NK-92 treated with Interleukin-12 subunit alpha and Interleukin-12 subunit beta, amount 100 ng/mL, for 24 hours (cell line): Measurements from ENCODE around the gene BSG.
"Not testable (repeated sequence)": the region's sequence is repeated elsewhere in the genome, so short reads cannot be mapped to it uniquely, and the experiment has no call there.

Experiments
- DNase-seq: peaks from one replicate; lab custom pipeline; 2025; lab: John Stamatoyannopoulos, UW

The BSG gene

DNA sequence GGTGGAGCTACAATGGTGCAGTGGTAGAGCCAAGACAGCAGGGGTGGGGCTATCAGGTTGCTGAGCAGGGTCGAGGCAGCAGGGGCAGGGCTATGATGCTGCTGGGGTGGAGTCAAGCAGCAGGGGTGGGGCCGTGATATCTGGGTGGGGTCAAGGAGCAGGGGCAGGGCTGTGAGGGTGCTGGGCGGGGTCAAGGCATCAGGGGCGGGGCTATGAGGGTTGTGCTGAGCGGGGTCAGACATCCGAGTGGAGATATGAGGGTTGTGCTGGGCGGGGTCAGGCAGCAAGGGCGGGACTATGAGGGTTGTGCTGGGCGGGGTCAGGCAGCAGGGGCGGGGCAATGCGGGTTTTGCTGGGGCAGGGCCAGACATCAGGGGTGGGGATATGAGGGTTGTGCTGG is 32.0 kb downstream of the BSG start:
- no peak for DNase-seq

DNA sequence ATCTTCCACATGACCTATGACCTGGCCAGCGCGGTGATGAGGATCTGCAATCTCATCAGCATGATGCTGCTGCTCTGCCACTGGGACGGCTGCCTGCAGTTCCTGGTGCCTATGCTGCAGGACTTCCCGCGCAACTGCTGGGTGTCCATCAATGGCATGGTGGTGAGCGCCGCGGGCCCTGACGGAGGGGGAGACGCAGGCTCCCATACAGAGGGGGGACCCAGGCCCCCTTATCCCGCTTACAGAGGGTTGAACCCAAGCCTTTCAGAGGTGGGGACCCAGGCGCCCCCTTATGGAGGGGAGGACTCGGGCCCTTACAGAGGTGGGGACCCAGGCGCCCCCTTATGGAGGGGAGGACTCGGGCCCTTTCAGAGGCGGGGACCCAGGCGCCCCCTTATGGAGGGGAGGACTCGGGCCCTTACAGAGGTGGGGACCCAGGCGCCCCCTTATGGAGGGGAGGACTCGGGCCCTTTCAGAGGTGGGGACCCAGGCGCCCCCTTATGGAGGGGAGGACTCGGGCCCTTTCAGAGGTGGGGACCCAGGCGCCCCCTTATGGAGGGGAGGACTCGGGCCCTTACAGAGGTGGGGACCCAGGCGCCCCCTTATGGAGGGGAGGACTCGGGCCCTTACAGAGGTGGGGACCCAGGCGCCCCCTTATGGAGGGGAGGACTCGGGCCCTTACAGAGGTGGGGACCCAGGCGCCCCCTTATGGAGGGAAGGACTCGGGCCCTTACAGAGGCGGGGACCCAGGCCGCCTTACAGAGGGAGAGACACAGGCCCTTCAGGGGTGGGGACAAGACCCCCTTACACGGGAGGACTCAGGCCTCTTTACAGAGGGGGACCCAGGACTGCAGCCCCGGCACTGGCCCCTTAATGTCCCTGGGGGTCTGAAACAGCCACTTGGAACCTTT is 32.9 kb downstream of the BSG start:
- DNase-seq: not testable (repeated sequence)

DNA sequence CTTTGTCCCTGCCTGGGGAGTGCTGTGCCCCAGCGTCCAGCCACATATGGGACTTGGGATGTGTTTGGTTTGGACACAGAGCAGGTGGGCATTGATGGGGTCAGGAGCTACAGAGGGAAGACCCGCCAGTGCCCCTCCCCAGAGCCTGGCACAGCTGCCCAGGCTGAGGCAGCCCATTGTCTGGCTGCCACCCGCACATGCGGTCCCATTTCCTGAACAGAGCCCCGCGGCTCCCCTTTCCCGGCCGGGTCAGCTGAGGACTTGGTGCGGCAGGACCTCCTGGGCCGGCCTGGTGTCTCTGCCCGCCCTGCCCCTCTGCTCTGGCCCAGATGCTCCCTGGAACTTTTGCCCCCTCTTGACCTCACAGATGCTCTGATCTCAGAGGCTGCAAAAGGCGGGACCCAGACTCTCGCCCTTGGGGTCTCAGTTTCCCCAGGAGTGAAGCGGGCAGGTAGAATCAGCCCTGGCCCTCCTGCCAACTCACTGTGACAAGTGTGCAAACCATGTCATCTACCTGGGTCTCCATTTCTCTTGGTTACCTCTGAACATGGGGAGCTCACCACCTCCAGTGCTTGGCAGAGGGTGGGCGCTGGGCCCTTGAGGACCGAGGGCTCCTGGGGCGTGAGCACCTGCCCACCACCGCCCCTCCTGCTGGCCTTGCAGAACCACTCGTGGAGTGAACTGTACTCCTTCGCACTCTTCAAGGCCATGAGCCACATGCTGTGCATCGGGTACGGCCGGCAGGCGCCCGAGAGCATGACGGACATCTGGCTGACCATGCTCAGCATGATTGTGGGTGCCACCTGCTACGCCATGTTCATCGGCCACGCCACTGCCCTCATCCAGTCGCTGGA is 35.1 kb downstream of the BSG start:
- no peak for DNase-seq

DNA sequence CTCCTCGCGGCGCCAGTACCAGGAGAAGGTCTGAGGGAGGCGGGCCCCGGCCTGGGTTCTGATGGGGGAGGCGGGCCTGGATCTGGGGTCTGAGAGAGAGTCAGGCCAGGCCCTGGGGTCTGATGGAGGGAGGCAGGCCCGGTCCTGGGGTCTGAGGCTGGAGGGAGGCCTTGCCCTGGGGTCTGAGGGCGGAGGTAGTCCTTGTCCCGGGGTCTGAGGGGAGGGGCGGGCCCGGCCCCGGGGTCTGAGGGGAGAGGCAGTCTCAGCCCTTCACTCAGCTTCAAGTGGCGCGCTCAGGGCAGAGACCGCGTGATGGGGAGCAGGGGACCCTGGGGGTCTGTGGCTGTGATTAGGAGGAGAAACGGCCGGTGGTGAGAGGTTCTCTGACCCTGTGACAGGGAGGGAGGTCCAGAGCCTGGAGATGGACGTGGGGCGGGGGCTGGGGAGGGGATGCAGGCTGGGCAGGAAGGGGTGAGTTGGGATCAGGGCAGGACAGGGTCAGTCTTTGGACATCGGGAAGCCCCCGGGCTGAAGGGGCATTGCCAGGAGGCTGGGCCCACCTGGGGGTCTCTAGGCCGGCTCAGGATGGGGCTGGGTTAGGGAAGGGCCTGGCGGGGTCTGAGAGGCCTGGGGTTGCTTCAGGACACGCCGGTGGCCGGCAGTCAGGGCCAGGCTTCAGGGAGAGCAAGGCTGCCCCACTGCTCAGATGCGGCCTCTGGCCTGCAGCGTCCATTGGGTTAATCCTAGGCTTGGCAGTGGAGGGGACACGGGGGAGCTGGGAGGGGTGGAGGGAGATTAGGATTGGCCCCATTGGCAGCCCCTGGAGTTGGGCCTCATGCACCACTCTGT is 36.0 kb downstream of the BSG start:
- DNase-seq: no peak

DNA sequence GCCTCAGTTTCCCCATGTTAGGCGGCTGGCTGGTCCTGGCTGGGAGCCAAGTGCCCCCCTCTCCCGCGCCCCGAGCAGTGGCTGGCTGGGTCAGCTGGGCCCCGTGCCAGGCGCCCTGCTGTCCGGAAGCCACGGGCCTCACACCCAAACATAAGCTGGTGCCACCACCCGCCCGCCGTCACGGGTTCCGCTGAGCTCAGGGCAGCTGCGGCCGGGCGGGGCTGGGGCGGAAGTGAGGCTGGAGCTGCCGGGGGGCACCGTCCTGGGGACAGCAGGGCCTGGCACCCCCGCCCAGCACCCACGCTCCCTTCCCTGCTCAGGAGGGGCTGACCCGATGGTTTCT is 36.6 kb downstream of the BSG start:
- DNase-seq: no peak

DNA sequence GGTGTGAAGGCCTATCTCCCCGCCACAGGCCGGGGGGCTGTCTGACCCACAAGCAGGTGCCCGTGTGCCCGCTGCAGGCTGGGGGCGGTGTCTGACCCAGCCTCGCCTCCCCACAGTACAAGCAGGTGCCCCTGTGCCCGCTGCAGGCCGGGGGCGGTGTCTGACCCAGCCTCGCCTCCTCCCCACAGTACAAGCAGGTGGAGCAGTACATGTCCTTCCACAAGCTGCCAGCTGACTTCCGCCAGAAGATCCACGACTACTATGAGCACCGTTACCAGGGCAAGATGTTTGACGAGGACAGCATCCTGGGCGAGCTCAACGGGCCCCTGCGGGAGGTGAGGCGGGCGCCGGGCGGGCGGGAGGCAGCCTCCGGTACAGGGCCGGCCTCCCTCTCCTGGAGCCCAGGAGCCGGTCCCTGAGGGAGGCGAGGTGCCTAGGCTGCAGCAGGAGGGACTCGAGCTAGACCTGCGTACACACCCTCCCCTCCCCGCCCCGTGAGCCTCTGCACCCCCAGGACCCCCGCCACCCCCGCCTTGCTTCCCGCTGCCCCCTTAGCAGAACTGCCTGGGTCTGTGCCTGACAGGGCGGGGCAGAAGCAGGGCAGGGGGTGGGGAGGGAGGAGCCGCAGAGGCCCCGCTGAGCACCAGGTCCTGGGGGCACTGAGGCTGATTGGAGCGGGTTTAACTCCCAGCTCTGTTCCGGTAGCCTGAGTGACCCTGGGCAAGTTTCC is 37.8 kb downstream of the BSG start:
- no peak for DNase-seq

DNA sequence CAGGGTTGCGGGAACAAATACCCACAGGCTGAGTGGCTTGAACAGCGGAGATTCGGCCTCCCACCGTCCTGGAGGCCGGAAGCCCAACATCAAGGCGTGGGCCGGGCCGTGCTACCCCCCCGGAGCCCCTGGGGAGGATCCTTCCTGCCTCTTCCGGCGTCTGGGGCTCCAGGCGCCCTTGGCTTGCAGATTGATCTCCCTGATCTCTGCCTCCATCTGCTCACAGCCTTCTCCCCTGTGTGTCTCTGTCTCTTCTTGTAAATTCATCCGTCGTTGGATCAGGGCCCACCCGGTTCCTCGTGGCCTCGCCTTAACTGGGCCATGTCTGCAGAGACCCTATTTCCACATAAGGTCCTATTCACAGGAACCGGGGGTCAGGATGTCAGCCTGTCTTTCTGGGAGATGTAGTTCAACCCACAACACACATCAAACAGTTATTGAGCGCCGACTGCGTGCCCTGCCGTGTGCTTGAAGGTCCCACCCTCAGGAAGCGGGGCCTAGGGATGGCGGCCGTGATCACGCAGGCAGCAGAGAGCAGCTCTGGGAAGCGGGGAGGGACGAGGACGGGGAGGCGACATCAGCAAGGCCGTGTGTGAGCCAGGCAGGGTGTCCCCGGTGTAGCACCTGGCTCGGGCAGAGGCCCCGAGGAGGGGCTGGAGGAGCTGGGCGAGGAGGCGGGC is 38.5 kb downstream of the BSG start:
- DNase-seq: no peak

DNA sequence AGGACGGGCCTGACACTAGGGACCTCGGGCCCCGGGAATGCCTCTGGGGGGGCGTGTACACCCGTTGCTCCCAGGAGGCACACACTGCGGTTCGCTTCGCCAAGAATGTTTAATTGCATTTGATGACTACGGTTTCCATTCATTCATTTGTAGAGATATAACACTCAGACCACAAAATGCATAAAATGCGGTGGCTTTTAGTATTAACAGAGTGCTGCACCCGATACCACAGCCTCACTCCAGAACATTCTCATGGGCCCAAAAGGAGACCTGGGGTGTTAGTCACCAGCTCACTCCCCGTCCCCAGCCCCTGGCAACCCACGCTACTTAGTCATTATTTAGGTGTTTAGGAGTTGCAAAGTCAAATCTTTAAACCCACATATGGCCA is 39.1 kb downstream of the BSG start:
- no peak for DNase-seq

DNA sequence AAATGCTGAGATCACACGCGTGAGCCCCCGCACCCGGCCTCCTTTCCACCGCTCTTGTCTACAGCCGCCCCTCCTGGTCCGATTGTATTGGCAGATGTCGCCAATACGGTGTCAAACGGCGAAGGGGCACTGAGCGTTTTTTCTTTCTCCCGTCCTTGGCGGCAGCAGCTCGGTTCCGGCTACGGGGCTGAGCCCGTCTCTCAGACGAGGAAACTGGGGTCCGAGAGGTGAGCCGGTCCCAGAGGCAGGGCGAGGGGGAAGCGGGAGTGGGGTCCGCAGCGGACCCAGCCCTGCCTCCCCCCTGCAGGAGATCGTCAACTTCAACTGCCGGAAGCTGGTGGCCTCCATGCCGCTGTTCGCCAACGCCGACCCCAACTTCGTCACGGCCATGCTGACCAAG is 40.5 kb downstream of the BSG start:
- DNase-seq: no peak

DNA sequence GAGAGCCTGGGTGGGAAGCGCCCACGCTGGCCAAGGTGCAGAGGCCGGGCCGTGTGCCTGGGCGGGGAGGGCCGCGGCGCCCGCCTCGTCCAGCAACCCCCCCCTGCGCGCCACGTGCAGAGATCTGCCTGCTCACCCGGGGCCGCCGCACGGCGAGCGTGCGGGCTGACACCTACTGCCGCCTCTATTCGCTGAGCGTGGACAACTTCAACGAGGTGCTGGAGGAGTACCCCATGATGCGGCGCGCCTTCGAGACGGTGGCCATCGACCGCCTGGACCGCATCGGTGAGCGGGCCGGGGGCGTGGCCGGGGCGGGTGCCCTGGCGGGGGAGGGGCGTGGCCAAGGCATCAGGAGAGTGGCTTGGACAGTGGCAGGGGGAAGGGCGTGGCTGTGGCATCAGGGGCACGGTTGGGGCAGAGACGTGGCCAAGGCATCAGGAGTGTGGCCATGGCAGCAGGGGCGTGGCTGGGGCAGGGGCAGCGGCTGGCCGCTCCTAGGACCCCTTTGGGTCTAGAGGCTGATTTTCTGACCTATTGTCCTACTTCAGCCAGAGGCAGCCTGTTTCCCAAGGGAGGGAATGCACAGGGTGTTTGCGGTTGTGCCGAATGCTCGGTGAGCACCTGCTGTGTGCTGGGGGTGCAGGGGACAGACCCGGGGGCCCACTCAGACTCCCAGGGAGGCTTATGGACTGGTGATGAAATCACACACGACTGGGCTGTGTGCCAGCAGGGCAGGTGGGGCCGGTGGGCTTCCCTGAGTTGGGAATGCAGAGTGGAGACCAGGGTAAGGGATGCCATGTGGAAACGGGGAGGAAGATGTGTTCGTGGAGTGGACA is 41.6 kb downstream of the BSG start:
- DNase-seq: no peak

DNA sequence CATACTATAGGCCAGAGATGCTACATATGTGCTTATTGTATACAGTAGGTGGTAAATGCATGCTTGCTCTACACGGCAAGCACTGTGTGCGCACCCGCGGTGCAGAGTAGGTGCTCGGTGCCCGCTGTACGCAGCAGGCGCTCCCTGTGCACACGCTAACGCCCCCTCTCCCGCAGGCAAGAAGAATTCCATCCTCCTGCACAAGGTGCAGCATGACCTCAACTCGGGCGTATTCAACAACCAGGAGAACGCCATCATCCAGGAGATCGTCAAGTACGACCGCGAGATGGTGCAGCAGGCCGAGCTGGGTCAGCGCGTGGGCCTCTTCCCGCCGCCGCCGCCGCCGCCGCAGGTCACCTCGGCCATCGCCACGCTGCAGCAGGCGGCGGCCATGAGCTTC is 43.2 kb downstream of the BSG start:
- DNase-seq: no peak

DNA sequence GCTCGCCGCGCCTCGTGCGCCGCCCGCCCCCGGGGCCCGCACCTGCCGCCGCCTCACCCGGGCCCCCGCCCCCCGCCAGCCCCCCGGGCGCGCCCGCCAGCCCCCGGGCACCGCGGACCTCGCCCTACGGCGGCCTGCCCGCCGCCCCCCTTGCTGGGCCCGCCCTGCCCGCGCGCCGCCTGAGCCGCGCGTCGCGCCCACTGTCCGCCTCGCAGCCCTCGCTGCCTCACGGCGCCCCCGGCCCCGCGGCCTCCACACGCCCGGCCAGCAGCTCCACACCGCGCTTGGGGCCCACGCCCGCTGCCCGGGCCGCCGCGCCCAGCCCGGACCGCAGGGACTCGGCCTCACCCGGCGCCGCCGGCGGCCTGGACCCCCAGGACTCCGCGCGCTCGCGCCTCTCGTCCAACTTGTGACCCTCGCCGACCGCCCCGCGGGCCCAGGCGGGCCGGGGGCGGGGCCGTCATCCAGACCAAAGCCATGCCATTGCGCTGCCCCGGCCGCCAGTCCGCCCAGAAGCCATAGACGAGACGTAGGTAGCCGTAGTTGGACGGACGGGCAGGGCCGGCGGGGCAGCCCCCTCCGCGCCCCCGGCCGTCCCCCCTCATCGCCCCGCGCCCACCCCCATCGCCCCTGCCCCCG is 43.8 kb downstream of the BSG start:
- no peak for DNase-seq

DNA sequence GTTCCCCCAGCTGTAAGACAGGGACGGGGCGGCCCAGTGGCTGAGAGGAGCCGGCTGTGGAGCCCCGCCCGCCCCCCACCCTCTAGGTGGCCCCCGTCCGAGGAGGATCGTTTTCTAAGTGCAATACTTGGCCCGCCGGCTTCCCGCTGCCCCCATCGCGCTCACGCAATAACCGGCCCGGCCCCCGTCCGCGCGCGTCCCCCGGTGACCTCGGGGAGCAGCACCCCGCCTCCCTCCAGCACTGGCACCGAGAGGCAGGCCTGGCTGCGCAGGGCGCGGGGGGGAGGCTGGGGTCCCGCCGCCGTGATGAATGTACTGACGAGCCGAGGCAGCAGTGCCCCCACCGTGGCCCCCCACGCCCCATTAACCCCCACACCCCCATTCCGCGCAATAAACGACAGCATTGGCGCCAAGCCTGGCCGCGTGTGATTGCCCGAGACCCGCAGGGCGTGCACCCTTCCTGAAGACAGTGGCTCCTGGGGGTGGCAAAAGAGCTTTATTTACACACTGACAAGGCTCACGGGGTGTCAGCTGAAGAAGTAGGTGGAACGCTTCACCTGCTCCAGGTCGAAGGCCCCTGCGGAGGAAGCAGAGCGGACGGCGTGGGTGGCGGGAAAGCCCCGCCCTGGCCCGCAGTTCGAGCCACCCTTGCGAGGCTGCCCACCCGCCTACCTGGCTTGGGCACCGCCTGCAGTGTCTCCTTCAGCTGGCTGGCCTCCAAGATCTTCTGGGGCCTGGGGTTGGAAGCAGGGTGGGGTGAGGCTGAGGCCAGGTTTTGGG is 44.5 kb downstream of the BSG start:
- no peak for DNase-seq

DNA sequence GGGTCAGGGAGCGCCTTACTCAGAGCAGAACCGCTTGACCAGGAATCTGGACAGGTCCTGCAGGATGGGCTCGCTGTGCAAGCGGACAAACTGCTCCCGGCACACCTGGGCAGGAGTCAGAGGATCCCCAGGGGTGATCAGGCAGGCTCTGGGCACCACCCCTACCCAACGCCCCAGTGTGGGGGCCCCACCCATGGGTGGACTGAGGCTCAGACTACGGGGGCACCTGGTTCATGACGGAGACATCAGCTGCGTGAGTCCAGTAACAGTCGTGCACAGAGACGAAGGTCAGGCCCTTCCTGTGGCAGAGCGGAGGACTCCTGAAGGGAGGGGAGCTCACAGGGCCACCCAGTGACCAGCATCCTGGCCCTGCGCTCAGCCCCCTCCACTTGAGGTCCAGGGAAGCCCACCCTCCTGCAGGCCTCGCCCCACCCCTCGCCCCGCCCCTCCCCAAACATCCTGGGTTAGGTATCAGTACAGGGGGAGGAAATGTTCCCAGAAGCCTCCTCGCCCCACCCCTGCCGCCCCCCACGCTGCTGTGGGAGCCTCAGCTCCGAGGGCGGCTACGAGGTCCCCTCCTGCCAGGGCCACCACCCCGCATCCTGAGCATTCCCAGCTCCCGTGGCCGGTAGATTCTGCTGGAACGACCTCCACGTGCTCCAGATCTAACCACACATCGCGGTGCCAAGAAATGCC is 45.3 kb downstream of the BSG start:
- no peak for DNase-seq

DNA sequence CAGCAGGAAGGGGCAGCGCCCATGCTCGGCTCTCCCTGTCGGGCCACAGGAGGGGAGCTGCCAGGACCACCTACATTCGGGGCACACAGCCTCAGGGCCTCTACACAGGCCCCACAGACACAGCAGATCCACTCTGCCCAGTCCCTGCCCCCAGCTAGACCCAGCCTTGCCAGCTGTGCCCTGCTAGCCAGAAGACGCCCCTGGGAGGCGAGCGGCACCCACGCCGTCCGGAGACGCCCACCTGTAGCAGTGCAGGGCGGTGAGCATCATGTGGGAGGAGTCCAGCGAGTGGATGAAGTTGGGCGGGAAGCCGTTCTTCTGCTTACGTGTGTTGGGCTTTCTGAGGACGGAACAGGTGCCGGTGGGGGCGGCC is 45.8 kb downstream of the BSG start:
- no peak for DNase-seq

DNA sequence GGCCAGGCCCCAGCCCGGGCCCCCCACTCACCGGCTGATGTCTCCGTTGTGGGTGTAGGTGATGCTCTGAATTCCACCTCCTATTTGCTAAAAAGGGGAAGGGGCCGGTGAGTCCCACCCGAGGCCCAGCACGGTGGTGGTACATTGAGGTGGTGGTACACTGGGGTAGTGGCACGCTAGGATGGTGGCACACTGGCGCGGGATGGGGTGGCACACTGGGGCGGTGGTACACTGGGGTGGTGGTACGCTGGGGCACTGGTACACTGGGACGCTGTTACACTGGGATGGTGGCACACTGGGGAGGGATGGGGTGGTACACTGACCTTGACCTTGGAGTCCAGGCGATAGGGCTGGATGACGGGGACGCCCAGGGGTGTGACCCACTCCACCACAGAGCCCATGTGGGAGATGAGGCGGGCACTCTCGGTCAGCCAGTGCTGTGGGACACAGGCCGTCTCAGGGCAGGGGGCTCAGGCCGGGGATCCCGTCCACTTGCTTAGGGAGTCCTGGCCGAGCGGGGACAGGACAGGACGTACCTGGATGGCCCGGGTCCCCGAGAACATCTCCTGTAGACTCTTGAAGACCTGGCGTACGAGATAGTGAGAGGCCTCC is 46.4 kb downstream of the BSG start:
- no peak for DNase-seq

DNA sequence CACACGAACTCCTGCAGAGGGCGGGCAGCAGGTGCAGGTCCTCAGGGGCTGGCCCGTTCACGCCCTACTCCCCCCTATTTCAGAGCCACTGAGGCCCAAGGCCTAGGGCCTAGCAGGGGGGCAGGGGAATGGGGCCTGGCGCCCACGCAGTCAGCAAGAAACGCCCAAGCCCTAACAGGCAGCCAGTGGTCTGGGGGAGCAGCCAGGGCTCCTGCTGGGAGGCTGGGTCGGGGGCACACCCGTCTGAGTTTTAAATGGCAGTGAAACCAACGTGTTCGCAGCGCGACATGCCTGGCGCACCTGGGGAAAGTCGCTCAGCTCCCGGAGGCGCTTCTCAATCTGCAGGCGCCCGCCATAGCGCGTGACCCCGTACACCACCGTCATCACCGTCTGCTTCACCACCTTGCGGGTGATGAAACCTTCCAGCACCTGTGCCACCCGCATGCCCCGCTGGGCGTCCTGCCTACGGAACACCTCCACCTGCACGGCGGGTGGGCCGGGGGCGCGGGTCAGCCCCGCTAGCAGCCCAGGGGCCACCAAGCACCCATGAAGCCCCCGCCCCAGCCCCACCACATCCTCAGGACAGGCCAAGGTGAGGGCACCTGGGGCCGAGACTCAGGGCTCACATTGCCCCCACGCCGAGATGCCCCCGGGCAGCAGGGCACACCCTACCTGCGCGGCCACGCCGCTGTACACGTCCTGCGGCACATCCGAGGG is 47.0 kb downstream of the BSG start:
- no peak for DNase-seq
